HepG2 (cell line): ENCODE results near the gene MDP1. TPM values are rescaled to one million over a fixed set of nuclear protein-coding genes. Genes with fewer than 3 reads are reported as not detected.

Experiments used
- ATAC-seq: fragments of 200-7000 bp; cut with Tn5 transposase; 3 replicates; pipeline ENCODE4 v1.9.1; 2020; ENCODE audit warnings: mild to moderate bottlenecking, moderate library complexity
- BruUV-seq: library from RNA; stranded (reverse); fragments of 400-500 nt; replicated peaks from 2 replicates; lab custom pipeline; 2021; lab: Mats Ljungman, UMichigan
- CTCF ChIA-PET: fragments of 300-600 bp; formaldehyde crosslinking; extraction: SDS; loops from one replicate; lab custom pipeline; 2021; ENCODE audit warnings: low total read pairs, inconsistent platforms, low intra/inter-chr PET ratio; lab: Yijun Ruan, JAX
- POLR2A ChIA-PET: fragments of 350-600 bp; sonication (Branson Sonifier 250); formaldehyde crosslinking; loops from one replicate; lab custom pipeline; 2020; ENCODE audit warnings: antibody characterized with exemption, inconsistent platforms; lab: Yijun Ruan, JAX
- DNase-seq: peaks from one replicate; pipeline ENCODE4 v3.0.0-alpha.2; 2015; ENCODE audit warnings: low spot score
- FAIRE-seq: peaks from 3 replicates; lab custom pipeline; 2011; peaks lifted over from hg19 to GRCh38; lab: Jason Lieb, UNC
- H2AFZ ChIP-seq: one replicate; pipeline ENCODE4 v1.6.1; 2011; ENCODE audit warnings: low read length, inconsistent platforms
- H3K27ac ChIP-seq: fragments of 300-600 bp; 3 replicates; pipeline ENCODE4 v1.8.0; 2011; ENCODE audit warnings: mixed run types, mild to moderate bottlenecking, mixed read lengths, low read length, inconsistent platforms; ENCODE audit not compliant: insufficient read depth; ENCODE audit errors: extremely low read length
- H3K27me3 ChIP-seq, 2 experiments: fragments of 200-600 bp in 1 of 2; 2 replicates in 1 of 2; 3 replicates in 1 of 2; pipeline versions ENCODE4 v1.6.0 to v1.8.0; 2011; ENCODE audit warnings: low read length in 2 of 2, mild to moderate bottlenecking in 2 of 2, moderate library complexity in 2 of 2, inconsistent platforms in 1 of 2; ENCODE audit not compliant: insufficient read depth in 2 of 2, control insufficient read depth in 1 of 2
- H3K36me3 ChIP-seq, 2 experiments: fragments of 200-600 bp in 1 of 2; replicated peaks in 1 of 2; 2 replicates in 1 of 2; 3 replicates in 1 of 2; pipeline versions ENCODE4 v1.5.1 to v1.8.0; 2011; ENCODE audit warnings: low read length in 2 of 2, inconsistent platforms in 1 of 2; ENCODE audit not compliant: insufficient read depth in 2 of 2, control insufficient read depth in 1 of 2
- H3K4me1 ChIP-seq: 2 replicates; pipeline ENCODE4 v1.5.1; 2012; ENCODE audit warnings: low read length, inconsistent platforms; ENCODE audit not compliant: insufficient read depth
- H3K4me2 ChIP-seq: 2 replicates; pipeline ENCODE4 v1.6.0; 2011; ENCODE audit warnings: low read depth, low read length, inconsistent platforms
- H3K4me3 ChIP-seq, 3 experiments: fragments of 200-600 bp in 1 of 3; sonication (generic), shearing (Covaris generic) in 1 of 3; replicated peaks in 1 of 3; 2 replicates each; pipeline ENCODE4 v1.5.1; 2011 to 2016; ENCODE audit warnings: low read length in 3 of 3, inconsistent platforms in 2 of 3, low read depth in 2 of 3, mild to moderate bottlenecking in 2 of 3, control low read depth in 1 of 3, mixed read lengths in 1 of 3; ENCODE audit not compliant: insufficient read depth in 1 of 3
- H3K79me2 ChIP-seq: one replicate; pipeline ENCODE4 v1.6.1; 2011; ENCODE audit warnings: low read length, inconsistent platforms; ENCODE audit not compliant: insufficient read depth
- H3K9ac ChIP-seq: 2 replicates; pipeline ENCODE4 v1.6.0; 2011; ENCODE audit warnings: mild to moderate bottlenecking, low read depth, low read length, inconsistent platforms; ENCODE audit not compliant: insufficient read depth
- H3K9me3 ChIP-seq: 2 replicates; pipeline ENCODE4 v1.5.1; 2012; ENCODE audit warnings: mild to moderate bottlenecking, low read length
- H4K20me1 ChIP-seq: 2 replicates; pipeline ENCODE4 v1.6.0; 2011; ENCODE audit warnings: inconsistent platforms, mild to moderate bottlenecking, low read length, moderate library complexity; ENCODE audit not compliant: insufficient read depth
- ATF1 ChIP-seq: IDR thresholded peaks from 2 replicates; pipeline ENCODE4 v1.6.1; 2016; ENCODE audit warnings: mild to moderate bottlenecking, control low read depth
- KLF12 ChIP-seq: sonication (generic); formaldehyde crosslinking; IDR thresholded peaks from 2 replicates; pipeline ENCODE4 v1.4.0; 2020; ENCODE audit warnings: missing genetic modification reagents, borderline replicate concordance
- NFIB ChIP-seq: sonication (generic); formaldehyde crosslinking; IDR thresholded peaks from 2 replicates; pipeline ENCODE4 v1.9.0; 2021; ENCODE audit warnings: missing genetic modification reagents, mild to moderate bottlenecking, borderline replicate concordance
- POLR2G ChIP-seq: fragments of 200-400 bp; formaldehyde crosslinking; IDR thresholded peaks from 2 replicates; pipeline ENCODE4 v1.6.1; 2018; ENCODE audit warnings: mild to moderate bottlenecking, low read depth, low read length, moderate library complexity
- RAD21 ChIP-seq: fragments of 450-650 bp; formaldehyde crosslinking; IDR thresholded peaks from 2 replicates; pipeline ENCODE4 v1.5.0; 2020; ENCODE audit warnings: mild to moderate bottlenecking
- ZKSCAN5 ChIP-seq: sonication (generic); formaldehyde crosslinking; IDR thresholded peaks from 2 replicates; pipeline ENCODE4 v1.5.1; 2020; ENCODE audit warnings: mild to moderate bottlenecking, missing genetic modification reagents
- ZKSCAN8 ChIP-seq: IDR thresholded peaks from 2 replicates; pipeline ENCODE4 v1.6.1; 2016; ENCODE audit warnings: borderline replicate concordance, missing genetic modification reagents, missing compliant biosample characterization
- ZNF143 ChIP-seq: sonication (generic); formaldehyde crosslinking; IDR thresholded peaks from 2 replicates; pipeline ENCODE4 v1.4.0; 2020; ENCODE audit warnings: missing genetic modification reagents
- ZNF564 ChIP-seq: sonication (generic); formaldehyde crosslinking; IDR thresholded peaks from 2 replicates; pipeline ENCODE4 v1.8.1; 2023; ENCODE audit warnings: mild to moderate bottlenecking, missing genetic modification reagents
- ZNF776 ChIP-seq: sonication (generic); formaldehyde crosslinking; IDR thresholded peaks from 2 replicates; pipeline ENCODE4 v1.4.0; 2020; ENCODE audit warnings: mild to moderate bottlenecking, missing genetic modification reagents
- WGBS: methylation state at CpG from one replicate; pipeline ENCODE4 v1.1.6; 2017; ENCODE audit warnings: low lambda C conversion rate; 5-methylcytosine and 5-hydroxymethylcytosine counted together
- in situ Hi-C: cut with HindIII; loops from 2 replicates; pipeline ENCODE4 v1.10.0; 2017; ENCODE audit warnings: low pct_unique_long_range_greater_than_20kb; ENCODE audit not compliant: extremely low pct_ligation_motif_present
- intact Hi-C: fragments of 100-400 bp; cut with micrococcal nuclease; formaldehyde crosslinking; loops from one replicate; pipeline ENCODE4 v1.10.0; 2022; ENCODE audit not compliant: unreplicated experiment
- polyA plus RNA-seq, 8 experiments: library from polyadenylated mRNA; depleted of rRNA in 3 of 8; stranded (reverse) in 7 of 8; unstranded in 1 of 8; fragments of >200 nt; fragmentation: Illumina TruSeq in 4 of 8; extraction: Trizol in 4 of 8; gene quantifications; 2 replicates each; pipeline versions ENCODE4 v1.2.1 to v1.2.3, GENCODE V29; 2011 to 2016; ENCODE audit warnings: low read depth in 4 of 8, missing spikeins in 1 of 8, mixed read lengths in 1 of 8; ENCODE audit not compliant: insufficient read depth in 1 of 8
- total RNA-seq, 5 experiments: library from RNA; depleted of rRNA; stranded (reverse); fragments of >200 nt; fragmentation: Illumina TruSeq; extraction: Trizol; gene quantifications; 2 replicates each; pipeline ENCODE4 v1.2.3, GENCODE V29; 2016; ENCODE audit warnings: low read depth in 1 of 5
- TF ChIP-seq, protein P1 (sequence below): sonication (generic); formaldehyde crosslinking; IDR thresholded peaks from 2 replicates; pipeline ENCODE4 v1.4.0; 2020; ENCODE audit warnings: missing genetic modification reagents, mild to moderate bottlenecking, borderline replicate concordance
- TF ChIP-seq, protein P2 (sequence below): sonication (generic); formaldehyde crosslinking; IDR thresholded peaks from 2 replicates; pipeline ENCODE4 v1.5.0; 2020; ENCODE audit warnings: mild to moderate bottlenecking, missing genetic modification reagents, borderline replicate concordance
- TF ChIP-seq, protein P3 (sequence below): sonication (generic); formaldehyde crosslinking; conservative IDR thresholded peaks from 2 replicates; pipeline ENCODE4 v1.8.1; 2023; ENCODE audit warnings: missing genetic modification reagents

Gene MDP1
- total and polyA plus RNA-seq, 2 of the 13 experiments (the other 11 are each of a cell fraction or from before 2014, with no cell fraction given): 44.1 to 48.7 TPM

DNA sequence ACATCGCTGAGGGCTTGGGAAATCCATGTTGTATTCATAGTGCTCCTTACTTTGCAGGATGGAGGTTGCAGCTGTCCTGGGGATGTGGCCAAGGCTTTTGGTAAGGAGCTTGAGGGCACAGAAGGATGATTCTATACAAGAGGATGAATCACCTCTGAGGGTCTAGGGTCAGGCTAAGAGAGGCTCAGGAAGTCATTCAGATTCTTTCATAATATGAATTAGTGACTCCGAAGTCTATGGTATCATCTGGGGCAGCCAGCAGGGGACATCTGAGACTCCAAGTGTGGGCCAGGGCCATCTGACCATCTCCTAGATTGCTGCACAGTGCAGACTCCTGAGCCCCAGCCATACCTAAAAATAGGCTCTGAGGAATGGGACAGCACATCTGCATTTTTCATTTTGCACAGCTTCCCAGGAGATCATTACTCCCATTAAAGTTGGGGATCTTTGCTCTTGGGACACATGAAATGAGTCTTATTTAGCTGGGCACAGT lies 21.6 kb upstream of the MDP1 start:
- 97% methylated on average over 2 of the region's 2 CpGs for WGBS
- Histone ChIP-seq H2AFZ (no peak overlapping the region), H3K9ac (no peak overlapping the region), H3K36me3 (peaks cover 44 to 70% of the 10 kb centered on the region in 2 experiments), H3K4me3 (no peak overlapping the region), H3K4me2 (no peak overlapping the region), H3K27ac (no peak overlapping the region), H3K9me3 (no peaks in the 10 kb centered on the region), H3K4me1 (peaks cover 47% of the 10 kb centered on the region), H4K20me1 (0 out of 2 replicates have a peak, but pooled peaks cover 3% of the 10 kb centered on the region), H3K79me2 (peaks cover 38% of the 10 kb centered on the region), H3K27me3 (no peaks in the 10 kb centered on the region; a peak in 1 of 5 replicates)
- intact Hi-C loops (loop anchor here (10.0 kb wide), 1 partner anchor 1187 kb away; no protein-coding TSS in a partner anchor), in situ Hi-C loops (no loop called here)
- no TSS peak for BruUV-seq
- ChIA-PET POLR2A (interaction anchor here (1.0 to 18.0 kb wide), 11 partner anchors 9 to 123 kb away, joined by 3 to 850 read pairs (median 5); partner anchors contain the start of genes CHMP4A, CIDEB, DCAF11 and DHRS1), CTCF (no interaction called here)
- DNase-seq (no peak), FAIRE-seq (no peak), ATAC-seq (no peak)
- no peak for TF ChIP-seq ZKSCAN8
- TF ChIP-seq, protein P1, sequence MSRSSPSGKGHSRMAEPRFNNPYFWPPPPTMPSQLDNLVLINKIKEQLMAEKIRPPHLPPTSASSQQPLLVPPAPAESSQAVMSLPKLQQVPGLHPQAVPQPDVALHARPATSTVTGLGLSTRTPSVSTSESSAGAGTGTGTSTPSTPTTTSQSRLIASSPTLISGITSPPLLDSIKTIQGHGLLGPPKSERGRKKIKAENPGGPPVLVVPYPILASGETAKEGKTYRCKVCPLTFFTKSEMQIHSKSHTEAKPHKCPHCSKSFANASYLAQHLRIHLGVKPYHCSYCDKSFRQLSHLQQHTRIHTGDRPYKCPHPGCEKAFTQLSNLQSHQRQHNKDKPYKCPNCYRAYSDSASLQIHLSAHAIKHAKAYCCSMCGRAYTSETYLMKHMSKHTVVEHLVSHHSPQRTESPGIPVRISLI (CRISPR knock-in tag): no peak
- TF ChIP-seq ZNF776 (CRISPR knock-in tag): 0 out of 2 replicates have a peak, but pooled peaks have one; percentile 18
- no peak for TF ChIP-seq RAD21 (CRISPR knock-in tag)
- no peak for TF ChIP-seq KLF12 (CRISPR knock-in tag)
- TF ChIP-seq, protein P2, sequence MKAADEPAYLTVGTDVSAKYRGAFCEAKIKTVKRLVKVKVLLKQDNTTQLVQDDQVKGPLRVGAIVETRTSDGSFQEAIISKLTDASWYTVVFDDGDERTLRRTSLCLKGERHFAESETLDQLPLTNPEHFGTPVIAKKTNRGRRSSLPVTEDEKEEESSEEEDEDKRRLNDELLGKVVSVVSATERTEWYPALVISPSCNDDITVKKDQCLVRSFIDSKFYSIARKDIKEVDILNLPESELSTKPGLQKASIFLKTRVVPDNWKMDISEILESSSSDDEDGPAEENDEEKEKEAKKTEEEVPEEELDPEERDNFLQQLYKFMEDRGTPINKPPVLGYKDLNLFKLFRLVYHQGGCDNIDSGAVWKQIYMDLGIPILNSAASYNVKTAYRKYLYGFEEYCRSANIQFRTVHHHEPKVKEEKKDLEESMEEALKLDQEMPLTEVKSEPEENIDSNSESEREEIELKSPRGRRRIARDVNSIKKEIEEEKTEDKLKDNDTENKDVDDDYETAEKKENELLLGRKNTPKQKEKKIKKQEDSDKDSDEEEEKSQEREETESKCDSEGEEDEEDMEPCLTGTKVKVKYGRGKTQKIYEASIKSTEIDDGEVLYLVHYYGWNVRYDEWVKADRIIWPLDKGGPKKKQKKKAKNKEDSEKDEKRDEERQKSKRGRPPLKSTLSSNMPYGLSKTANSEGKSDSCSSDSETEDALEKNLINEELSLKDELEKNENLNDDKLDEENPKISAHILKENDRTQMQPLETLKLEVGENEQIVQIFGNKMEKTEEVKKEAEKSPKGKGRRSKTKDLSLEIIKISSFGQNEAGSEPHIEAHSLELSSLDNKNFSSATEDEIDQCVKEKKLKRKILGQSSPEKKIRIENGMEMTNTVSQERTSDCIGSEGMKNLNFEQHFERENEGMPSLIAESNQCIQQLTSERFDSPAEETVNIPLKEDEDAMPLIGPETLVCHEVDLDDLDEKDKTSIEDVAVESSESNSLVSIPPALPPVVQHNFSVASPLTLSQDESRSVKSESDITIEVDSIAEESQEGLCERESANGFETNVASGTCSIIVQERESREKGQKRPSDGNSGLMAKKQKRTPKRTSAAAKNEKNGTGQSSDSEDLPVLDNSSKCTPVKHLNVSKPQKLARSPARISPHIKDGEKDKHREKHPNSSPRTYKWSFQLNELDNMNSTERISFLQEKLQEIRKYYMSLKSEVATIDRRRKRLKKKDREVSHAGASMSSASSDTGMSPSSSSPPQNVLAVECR: no peak
- TF ChIP-seq POLR2G: 0 out of 2 replicates have a peak, but pooled peaks have one; percentile 25
- no peak for TF ChIP-seq ATF1 (CRISPR knock-in tag)
- 0 out of 2 replicates have a peak, but pooled peaks have one; percentile 8 for TF ChIP-seq NFIB (CRISPR knock-in tag)
- no peak for TF ChIP-seq ZNF564 (CRISPR knock-in tag)
- TF ChIP-seq, protein P3, sequence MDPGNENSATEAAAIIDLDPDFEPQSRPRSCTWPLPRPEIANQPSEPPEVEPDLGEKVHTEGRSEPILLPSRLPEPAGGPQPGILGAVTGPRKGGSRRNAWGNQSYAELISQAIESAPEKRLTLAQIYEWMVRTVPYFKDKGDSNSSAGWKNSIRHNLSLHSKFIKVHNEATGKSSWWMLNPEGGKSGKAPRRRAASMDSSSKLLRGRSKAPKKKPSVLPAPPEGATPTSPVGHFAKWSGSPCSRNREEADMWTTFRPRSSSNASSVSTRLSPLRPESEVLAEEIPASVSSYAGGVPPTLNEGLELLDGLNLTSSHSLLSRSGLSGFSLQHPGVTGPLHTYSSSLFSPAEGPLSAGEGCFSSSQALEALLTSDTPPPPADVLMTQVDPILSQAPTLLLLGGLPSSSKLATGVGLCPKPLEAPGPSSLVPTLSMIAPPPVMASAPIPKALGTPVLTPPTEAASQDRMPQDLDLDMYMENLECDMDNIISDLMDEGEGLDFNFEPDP (CRISPR knock-in tag): peak; percentile 92; the same call in 1 of the 2 replicates
- no peak for TF ChIP-seq ZKSCAN5
- TF ChIP-seq ZNF143 (CRISPR knock-in tag): no peak
